HG03558 (cell line): ENCODE data around the gene SLC47A2.

Experiments
- ATAC-seq: cut with Tn5 transposase; IDR thresholded peaks from one replicate; pipeline ENCODE4 v1.9.1; 2021; ENCODE audit warnings: moderate number of reproducible peaks; ENCODE audit not compliant: unreplicated experiment; ENCODE audit errors: extremely low read depth

The SLC47A2 gene

GRCh38 chr17:19729900-19730299 lies 13.5 kb upstream of the SLC47A2 start:
- ATAC-seq = no peak

GRCh38 chr17:19728084-19728495 lies 11.7 kb upstream of the SLC47A2 start:
- ATAC-seq = no peak

- ATAC-seq = no peak
Observed at GRCh38 chr17:19727501-19728078, 11.2 kb upstream of the SLC47A2 start.

- no peak for ATAC-seq
Observed at GRCh38 chr17:19726631-19727376, 10.4 kb upstream of the SLC47A2 start.

GRCh38 chr17:19725486-19725885 lies 9.1 kb upstream of the SLC47A2 start:
- no peak for ATAC-seq

- no peak for ATAC-seq
Observed at GRCh38 chr17:19724501-19725420, 8.4 kb upstream of the SLC47A2 start.

GRCh38 chr17:19723964-19724363 lies 7.6 kb upstream of the SLC47A2 start:
- ATAC-seq = no peak

GRCh38 chr17:19720631-19721426 lies 4.4 kb upstream of the SLC47A2 start:
- ATAC-seq = no peak

GRCh38 chr17:19720210-19720475 lies 3.8 kb upstream of the SLC47A2 start:
- no peak for ATAC-seq

GRCh38 chr17:19719355-19720209 lies 3.2 kb upstream of the SLC47A2 start:
- ATAC-seq = no peak

- ATAC-seq = no peak
Observed at GRCh38 chr17:19718613-19719354, 2.4 kb upstream of the SLC47A2 start.

GRCh38 chr17:19718041-19718612 lies 1.7 kb upstream of the SLC47A2 start:
- ATAC-seq = no peak

- ATAC-seq = no peak
Observed at GRCh38 chr17:19717411-19717908, 1.1 kb upstream of the SLC47A2 start.

- ATAC-seq = no peak
Observed at GRCh38 chr17:19717031-19717360, 612 bp upstream of the SLC47A2 start.

- no peak for ATAC-seq
Observed at GRCh38 chr17:19714542-19715411, 1.6 kb downstream of the SLC47A2 start.

GRCh38 chr17:19713901-19714361 lies 2.5 kb downstream of the SLC47A2 start:
- ATAC-seq = no peak

- ATAC-seq = no peak
Observed at GRCh38 chr17:19713462-19713861, 2.9 kb downstream of the SLC47A2 start.
